GM12878 (cell line): ENCODE measurements around the gene CNR2.

Experiments
- ATF2 ChIP-seq: IDR thresholded peaks from 2 replicates; pipeline ENCODE4 v1.6.1; 2012; ENCODE audit warnings: low read length, inconsistent platforms
- CHD2 ChIP-seq: IDR thresholded peaks from 2 replicates; pipeline ENCODE4 v1.6.1; 2011; ENCODE audit warnings: low read depth, low read length, improper control_type of control experiment, borderline replicate concordance
- CREM ChIP-seq: IDR thresholded peaks from 2 replicates; pipeline ENCODE4 v1.6.1; 2014; ENCODE audit warnings: antibody characterized with exemption, low read depth
- CTCF ChIP-seq, 3 experiments: IDR thresholded peaks in 2 of 3; conservative IDR thresholded peaks in 1 of 3; 2 replicates each; pipeline ENCODE4 v1.5.1; 2011; ENCODE audit warnings: low read depth in 3 of 3, low read length in 3 of 3, mild to moderate bottlenecking in 3 of 3, control low read depth in 2 of 3, moderate library complexity in 2 of 3, inconsistent platforms in 1 of 3, mixed read lengths in 1 of 3; ENCODE audit not compliant: control insufficient read depth in 2 of 3, insufficient read depth in 1 of 3; ENCODE audit errors: extremely low read depth in 1 of 3
- FOXM1 ChIP-seq: IDR thresholded peaks from 2 replicates; pipeline ENCODE4 v1.6.1; 2012; ENCODE audit warnings: low read depth, mild to moderate bottlenecking, inconsistent platforms, low read length, moderate library complexity
- POLR2A ChIP-seq: IDR thresholded peaks from 2 replicates; pipeline ENCODE4 v1.6.1; 2011; ENCODE audit warnings: low read depth, mild to moderate bottlenecking, low read length
- POLR2AphosphoS5 ChIP-seq: IDR thresholded peaks from 2 replicates; pipeline ENCODE4 v1.6.1; 2011; ENCODE audit warnings: mild to moderate bottlenecking, low read length, inconsistent platforms

- no peak for TF ChIP-seq CREM
- TF ChIP-seq CTCF (IDR thresholded peaks at IDR 0.05 in 2 of 3, conservative IDR thresholded peaks at IDR 0.05 in 1 of 3; ENCODE audit: control insufficient read depth in 2 of 3, extremely low read depth in 1 of 3, insufficient read depth in 1 of 3, low read depth in 3 of 3, low read length in 3 of 3) = no peak
- TF ChIP-seq FOXM1 = no peak
- TF ChIP-seq POLR2A = no peak
- no peak for TF ChIP-seq CHD2
- no peak for TF ChIP-seq ATF2
- TF ChIP-seq POLR2AphosphoS5 = no peak
Measured at GRCh38 chr1:23936481-23937176, 23.5 kb upstream of the CNR2 start.
